KMS-11 (cell line): ENCODE results near the gene BOD1.

Source experiments
- H2AFZ ChIP-seq: fragments of 200-600 bp; sonication (generic); 2 replicates; pipeline ENCODE4 v1.6.1; 2016; ENCODE audit warnings: antibody characterized with exemption, mixed run types, low read depth
- H3K27ac ChIP-seq: fragments of 200-600 bp; sonication (generic); 2 replicates; pipeline ENCODE4 v1.6.1; 2016; ENCODE audit warnings: mild to moderate bottlenecking, mixed run types
- H3K27me3 ChIP-seq: fragments of 200-600 bp; sonication (generic); 2 replicates; pipeline ENCODE4 v1.6.1; 2017; ENCODE audit warnings: mild to moderate bottlenecking, low read depth, mixed run types, moderate library complexity; ENCODE audit not compliant: insufficient read depth
- H3K36me3 ChIP-seq: fragments of 200-600 bp; sonication (generic); 2 replicates; pipeline ENCODE4 v1.6.1; 2017; ENCODE audit warnings: mild to moderate bottlenecking, mixed run types; ENCODE audit not compliant: insufficient read depth
- H3K4me1 ChIP-seq: fragments of 200-600 bp; sonication (generic); 2 replicates; pipeline ENCODE4 v1.6.1; 2016; ENCODE audit warnings: mild to moderate bottlenecking, low read depth, mixed run types; ENCODE audit not compliant: poor library complexity, severe bottlenecking
- H3K4me2 ChIP-seq: fragments of 200-600 bp; sonication (generic); 2 replicates; pipeline ENCODE4 v1.7.0; 2016; ENCODE audit warnings: mild to moderate bottlenecking, mixed run types
- H3K4me3 ChIP-seq: fragments of 200-600 bp; sonication (generic); IDR thresholded peaks from 2 replicates; pipeline ENCODE4 v1.6.1; 2017; ENCODE audit warnings: low read depth, low read length, mixed read lengths; ENCODE audit not compliant: insufficient read depth
- H3K79me2 ChIP-seq: fragments of 200-600 bp; sonication (generic); 2 replicates; pipeline ENCODE4 v1.6.1; 2016; ENCODE audit warnings: low read depth, mixed run types; ENCODE audit not compliant: insufficient read depth
- H3K9ac ChIP-seq: fragments of 200-600 bp; sonication (generic); 2 replicates; pipeline ENCODE4 v1.6.1; 2016; ENCODE audit warnings: mild to moderate bottlenecking, mixed run types
- H4K20me1 ChIP-seq: fragments of 200-600 bp; sonication (generic); 2 replicates; pipeline ENCODE4 v1.6.1; 2016; ENCODE audit warnings: mild to moderate bottlenecking, mixed run types; ENCODE audit not compliant: insufficient read depth
- TF ChIP-seq, protein P1 (sequence below): fragments of 200-600 bp; sonication (generic); conservative IDR thresholded peaks from 2 replicates; pipeline ENCODE4 v1.6.1; 2017; ENCODE audit warnings: low read depth, mild to moderate bottlenecking, antibody characterized with exemption, low read length, moderate library complexity, mixed read lengths

BOD1 gene

DNA sequence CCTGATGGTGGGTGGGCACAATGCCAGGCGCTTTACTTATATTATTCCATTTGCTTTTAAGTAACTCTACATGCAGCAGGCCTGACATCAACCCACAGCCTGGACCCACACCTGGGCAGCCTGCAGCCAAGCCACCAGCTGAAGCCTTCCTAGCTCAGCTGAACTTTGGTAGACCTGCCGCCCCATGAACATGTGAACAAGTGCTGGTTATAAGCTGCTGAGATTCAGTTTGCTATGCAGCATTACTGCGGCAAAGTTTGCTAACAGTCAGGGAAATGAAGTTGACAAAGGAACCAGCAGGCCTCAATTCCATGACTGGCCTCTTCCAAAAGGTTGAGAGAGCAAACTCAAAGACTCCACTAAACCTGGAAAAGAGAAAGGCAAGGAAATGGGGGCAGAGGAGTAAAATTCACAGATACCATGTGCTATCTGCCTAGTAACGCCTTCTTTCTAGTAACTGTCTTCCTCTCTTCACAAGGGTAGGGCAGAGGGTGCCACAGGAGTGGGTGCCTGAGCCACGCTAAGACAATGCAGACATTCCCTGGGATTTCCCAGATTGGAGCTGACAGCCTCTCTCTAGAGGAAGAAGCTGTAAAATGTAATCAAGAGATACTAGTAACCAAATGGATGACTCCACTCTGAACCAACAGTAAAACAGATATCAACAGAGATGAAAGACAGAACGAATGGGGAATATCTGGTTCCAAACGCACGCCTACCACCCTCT, 2.9 kb downstream of the BOD1 start:
- Histone ChIP-seq H3K4me1 (peaks cover 18% of the 10 kb centered on the region), H3K4me2 (no peak overlapping the region), H3K27ac (no peak overlapping the region), H4K20me1 (no peaks in the 10 kb centered on the region), H3K9ac (no peak overlapping the region), H3K27me3 (no peaks in the 10 kb centered on the region), H3K79me2 (peaks cover 52% of the 10 kb centered on the region), H3K36me3 (0 out of 2 replicates have a peak, but pooled peaks cover 5% of the 10 kb centered on the region), H3K4me3 (no peak overlapping the region), H2AFZ (no peak overlapping the region)
- TF ChIP-seq, protein P1, sequence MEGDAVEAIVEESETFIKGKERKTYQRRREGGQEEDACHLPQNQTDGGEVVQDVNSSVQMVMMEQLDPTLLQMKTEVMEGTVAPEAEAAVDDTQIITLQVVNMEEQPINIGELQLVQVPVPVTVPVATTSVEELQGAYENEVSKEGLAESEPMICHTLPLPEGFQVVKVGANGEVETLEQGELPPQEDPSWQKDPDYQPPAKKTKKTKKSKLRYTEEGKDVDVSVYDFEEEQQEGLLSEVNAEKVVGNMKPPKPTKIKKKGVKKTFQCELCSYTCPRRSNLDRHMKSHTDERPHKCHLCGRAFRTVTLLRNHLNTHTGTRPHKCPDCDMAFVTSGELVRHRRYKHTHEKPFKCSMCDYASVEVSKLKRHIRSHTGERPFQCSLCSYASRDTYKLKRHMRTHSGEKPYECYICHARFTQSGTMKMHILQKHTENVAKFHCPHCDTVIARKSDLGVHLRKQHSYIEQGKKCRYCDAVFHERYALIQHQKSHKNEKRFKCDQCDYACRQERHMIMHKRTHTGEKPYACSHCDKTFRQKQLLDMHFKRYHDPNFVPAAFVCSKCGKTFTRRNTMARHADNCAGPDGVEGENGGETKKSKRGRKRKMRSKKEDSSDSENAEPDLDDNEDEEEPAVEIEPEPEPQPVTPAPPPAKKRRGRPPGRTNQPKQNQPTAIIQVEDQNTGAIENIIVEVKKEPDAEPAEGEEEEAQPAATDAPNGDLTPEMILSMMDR, result no peak

DNA sequence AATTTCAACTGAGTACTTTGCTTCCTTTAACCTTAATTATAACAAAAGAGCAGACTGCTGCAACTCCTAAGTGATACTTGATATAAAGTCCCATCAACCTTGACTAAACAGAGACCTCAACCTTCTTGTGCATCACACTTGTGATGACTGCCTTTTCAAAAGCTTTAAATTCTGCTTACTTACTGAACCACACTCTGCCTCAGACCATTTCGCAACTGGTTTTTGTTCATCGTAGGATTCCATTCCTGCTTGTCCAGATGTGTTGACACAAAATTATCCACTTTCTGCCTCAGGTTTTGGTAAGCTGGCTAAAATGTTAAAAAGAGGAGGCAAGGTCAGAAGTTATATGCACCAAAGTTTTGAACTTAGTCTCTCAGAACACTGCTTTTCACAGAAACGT, 3.5 kb downstream of the BOD1 start:
- no peak overlapping the region for H3K4me2 ChIP-seq
- no peaks in the 10 kb centered on the region for H4K20me1 ChIP-seq
- TF ChIP-seq, protein P1, result no peak

DNA sequence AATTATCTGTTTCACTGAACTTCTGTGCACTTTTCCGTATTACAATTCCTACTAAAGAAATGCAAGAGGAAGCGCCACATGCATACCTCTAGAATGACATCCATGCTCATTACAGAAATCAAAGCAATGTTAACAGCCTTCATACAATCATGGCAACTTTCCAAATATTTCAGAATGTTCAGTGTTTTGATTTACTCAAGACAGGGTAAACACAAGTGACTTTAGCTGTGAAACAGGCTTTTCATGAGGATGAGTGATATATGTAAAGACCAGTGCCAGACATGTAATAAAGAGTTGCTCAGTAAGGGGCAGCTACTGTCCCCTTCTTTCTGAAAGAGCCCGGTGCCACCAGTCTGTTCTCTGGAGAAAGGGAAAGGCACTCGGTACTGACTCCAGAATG, 4.7 kb downstream of the BOD1 start:
- H3K27me3 ChIP-seq, result no peaks in the 10 kb centered on the region
- H3K36me3 ChIP-seq, result peaks cover 11% of the 10 kb centered on the region; the same call in 1 of the 2 replicates
- no peak overlapping the region for H3K9ac ChIP-seq
- no peak overlapping the region for H2AFZ ChIP-seq
- no peak overlapping the region for H3K4me2 ChIP-seq
- peaks cover 11% of the 10 kb centered on the region for H3K4me1 ChIP-seq
- no peak overlapping the region for H3K4me3 ChIP-seq
- no peak overlapping the region for H3K27ac ChIP-seq
- H4K20me1 ChIP-seq, result no peaks in the 10 kb centered on the region
- TF ChIP-seq, protein P1, result no peak
- peaks cover 52% of the 10 kb centered on the region for H3K79me2 ChIP-seq

More for the DNA sequence above, 3.5 kb downstream of the BOD1 start:
- Histone ChIP-seq H3K27me3 (no peaks in the 10 kb centered on the region), H3K4me3 (no peak overlapping the region), H3K9ac (no peak overlapping the region), H3K79me2 (peaks cover 52% of the 10 kb centered on the region), H3K36me3 (0 out of 2 replicates have a peak, but pooled peaks cover 5% of the 10 kb centered on the region), H3K4me1 (peaks cover 18% of the 10 kb centered on the region), H3K27ac (no peak overlapping the region), H2AFZ (no peak overlapping the region)

DNA sequence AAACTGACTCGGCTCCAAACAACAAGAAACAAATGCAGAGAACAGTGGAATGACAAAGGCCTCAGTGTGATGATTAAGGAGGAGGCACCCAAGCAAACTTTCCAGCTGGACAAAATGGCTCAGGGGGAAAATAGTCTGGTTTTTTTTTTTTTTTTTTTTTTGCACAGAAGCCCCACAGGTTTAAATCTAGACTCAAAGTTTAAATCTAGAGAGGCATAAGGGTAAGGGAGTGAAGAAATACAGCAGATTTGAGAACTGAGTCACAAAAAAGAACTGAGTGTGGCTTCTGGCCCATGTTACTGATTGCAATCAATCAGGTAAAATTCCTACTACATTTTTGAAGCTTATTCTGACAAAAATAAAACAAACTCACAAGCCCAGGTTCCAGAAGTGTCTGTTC, 12.3 kb downstream of the BOD1 start:
- TF ChIP-seq, protein P1, result no peak
- Histone ChIP-seq H3K27ac (no peak overlapping the region), H4K20me1 (no peaks in the 10 kb centered on the region), H3K9ac (no peak overlapping the region), H3K27me3 (no peaks in the 10 kb centered on the region), H2AFZ (no peak overlapping the region), H3K36me3 (peaks cover 6% of the 10 kb centered on the region; the same call in 1 of the 2 replicates), H3K4me3 (no peak overlapping the region), H3K4me1 (no peaks in the 10 kb centered on the region), H3K4me2 (no peak overlapping the region), H3K79me2 (no peaks in the 10 kb centered on the region)
